Endothelial cell (in vitro differentiated cells): ENCODE results near the gene ZNF480. TPM values are rescaled to one million over a fixed set of nuclear protein-coding genes. Genes with fewer than 3 reads are reported as not detected.
A peak's percentile ranks its signal among the peaks of the same experiment; 100 is the strongest.

ENCODE experiments used
- DNase-seq: peaks from one replicate; pipeline ENCODE4 v3.0.0; 2021; ENCODE audit warnings: low spot score
- H3K27ac Mint-ChIP-seq: one replicate; pipeline ENCODE4 v1.8.0; 2021; ENCODE audit warnings: mixed read lengths, inconsistent platforms; ENCODE audit not compliant: unreplicated experiment
- H3K27me3 Mint-ChIP-seq: one replicate; pipeline ENCODE4 v1.8.0; 2021; ENCODE audit warnings: mild to moderate bottlenecking, moderate library complexity, mixed read lengths, inconsistent platforms; ENCODE audit not compliant: unreplicated experiment
- H3K36me3 Mint-ChIP-seq: one replicate; pipeline ENCODE4 v1.8.0; 2021; ENCODE audit warnings: mild to moderate bottlenecking, low read depth, mixed read lengths, inconsistent platforms; ENCODE audit not compliant: unreplicated experiment
- H3K4me1 Mint-ChIP-seq: one replicate; pipeline ENCODE4 v1.8.0; 2021; ENCODE audit warnings: mild to moderate bottlenecking, mixed read lengths, inconsistent platforms; ENCODE audit not compliant: unreplicated experiment
- H3K4me3 Mint-ChIP-seq: one replicate; pipeline ENCODE4 v1.8.0; 2021; ENCODE audit warnings: mild to moderate bottlenecking, mixed read lengths, inconsistent platforms; ENCODE audit not compliant: unreplicated experiment
- H3K9me3 Mint-ChIP-seq: one replicate; pipeline ENCODE4 v1.8.0; 2021; ENCODE audit warnings: mixed read lengths, inconsistent platforms; ENCODE audit not compliant: unreplicated experiment
- total RNA-seq: library from RNA; stranded (reverse); fragmentation: NEBNext Ultra II Directional; extraction: Animal tissue kit (Norgen Biotek cat#: 25700); gene quantifications from one replicate; pipeline ENCODE4 v1.2.1, GENCODE V29; 2021; ENCODE audit not compliant: unreplicated experiment
- TF ChIP-seq, protein P1 (sequence below): fragments of 200-600 bp; sonication (generic); IDR thresholded peaks from one replicate; pipeline ENCODE4 v1.5.0; 2021; ENCODE audit warnings: antibody characterized with exemption; ENCODE audit not compliant: unreplicated experiment

The ZNF480 gene
- total RNA-seq, 1 donor from 2014 or later, result 18.1 TPM

DNA sequence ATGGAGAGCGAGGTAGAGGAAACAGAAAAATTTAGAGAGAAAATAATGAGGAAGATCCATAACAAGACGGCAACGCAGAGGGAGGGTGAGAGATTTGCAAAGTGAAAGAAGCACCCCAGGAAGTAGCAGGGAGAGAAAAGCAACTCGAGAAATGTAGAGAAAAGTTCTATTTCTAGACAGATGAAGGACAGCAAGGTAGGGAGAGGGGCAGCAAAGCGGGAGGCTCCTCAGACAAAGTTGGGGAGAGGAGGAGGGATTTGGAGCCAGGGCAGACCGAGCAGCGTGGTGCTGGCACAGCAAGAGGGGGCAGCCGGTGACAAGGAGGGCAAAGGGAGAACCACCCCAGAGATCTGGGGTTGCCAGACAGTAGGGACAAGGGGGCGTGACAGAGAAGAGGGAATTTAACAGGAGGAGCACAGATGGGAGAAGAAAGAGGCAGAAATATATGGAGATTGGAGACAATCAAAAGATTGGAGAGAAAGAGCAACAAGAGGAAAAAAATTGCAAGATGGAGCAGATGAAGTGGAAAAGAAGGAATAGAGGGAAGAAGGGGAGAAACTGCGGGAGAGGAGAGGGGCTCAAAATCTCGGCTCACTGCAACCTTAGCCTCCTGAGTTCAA, 26.6 kb upstream of the ZNF480 start:
- Mint-ChIP-seq H3K27me3 (peaks cover 8% of the 10 kb centered on the region), H3K4me3 (peak overlapping the region; percentile 100), H3K36me3 (peaks cover 34% of the 10 kb centered on the region), H3K4me1 (peaks cover 15% of the 10 kb centered on the region), H3K9me3 (peaks cover 9% of the 10 kb centered on the region), H3K27ac (peak overlapping the region; percentile 100)
- TF ChIP-seq, protein P1, sequence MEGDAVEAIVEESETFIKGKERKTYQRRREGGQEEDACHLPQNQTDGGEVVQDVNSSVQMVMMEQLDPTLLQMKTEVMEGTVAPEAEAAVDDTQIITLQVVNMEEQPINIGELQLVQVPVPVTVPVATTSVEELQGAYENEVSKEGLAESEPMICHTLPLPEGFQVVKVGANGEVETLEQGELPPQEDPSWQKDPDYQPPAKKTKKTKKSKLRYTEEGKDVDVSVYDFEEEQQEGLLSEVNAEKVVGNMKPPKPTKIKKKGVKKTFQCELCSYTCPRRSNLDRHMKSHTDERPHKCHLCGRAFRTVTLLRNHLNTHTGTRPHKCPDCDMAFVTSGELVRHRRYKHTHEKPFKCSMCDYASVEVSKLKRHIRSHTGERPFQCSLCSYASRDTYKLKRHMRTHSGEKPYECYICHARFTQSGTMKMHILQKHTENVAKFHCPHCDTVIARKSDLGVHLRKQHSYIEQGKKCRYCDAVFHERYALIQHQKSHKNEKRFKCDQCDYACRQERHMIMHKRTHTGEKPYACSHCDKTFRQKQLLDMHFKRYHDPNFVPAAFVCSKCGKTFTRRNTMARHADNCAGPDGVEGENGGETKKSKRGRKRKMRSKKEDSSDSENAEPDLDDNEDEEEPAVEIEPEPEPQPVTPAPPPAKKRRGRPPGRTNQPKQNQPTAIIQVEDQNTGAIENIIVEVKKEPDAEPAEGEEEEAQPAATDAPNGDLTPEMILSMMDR, result no peak
- peak; percentile 5 for DNase-seq

DNA sequence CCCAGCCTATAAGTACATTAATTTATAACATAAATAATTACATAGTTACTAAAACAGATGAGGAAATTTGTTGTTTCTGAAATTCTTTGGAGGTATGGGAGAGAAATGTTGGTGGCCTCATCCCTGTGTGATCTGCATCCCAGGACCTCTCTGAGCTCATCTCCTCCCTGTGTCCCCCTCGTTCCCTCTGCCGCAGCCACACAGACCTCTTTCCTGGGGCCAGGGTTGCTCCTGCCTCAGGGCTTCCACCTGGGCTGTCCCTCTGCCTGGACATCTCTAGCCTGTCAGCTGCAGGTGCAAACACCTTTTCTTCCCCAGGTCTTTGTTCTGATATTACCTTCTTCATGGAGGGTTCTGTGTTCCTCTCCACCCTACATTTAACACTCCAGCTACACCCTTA, 23.7 kb upstream of the ZNF480 start:
- Mint-ChIP-seq H3K27me3 (peaks cover 8% of the 10 kb centered on the region), H3K4me1 (peaks cover 15% of the 10 kb centered on the region), H3K4me3 (peak overlapping the region; percentile 80), H3K27ac (no peak overlapping the region), H3K36me3 (peaks cover 34% of the 10 kb centered on the region), H3K9me3 (peaks cover 9% of the 10 kb centered on the region)
- TF ChIP-seq, protein P1, result no peak
- DNase-seq, result no peak

DNA sequence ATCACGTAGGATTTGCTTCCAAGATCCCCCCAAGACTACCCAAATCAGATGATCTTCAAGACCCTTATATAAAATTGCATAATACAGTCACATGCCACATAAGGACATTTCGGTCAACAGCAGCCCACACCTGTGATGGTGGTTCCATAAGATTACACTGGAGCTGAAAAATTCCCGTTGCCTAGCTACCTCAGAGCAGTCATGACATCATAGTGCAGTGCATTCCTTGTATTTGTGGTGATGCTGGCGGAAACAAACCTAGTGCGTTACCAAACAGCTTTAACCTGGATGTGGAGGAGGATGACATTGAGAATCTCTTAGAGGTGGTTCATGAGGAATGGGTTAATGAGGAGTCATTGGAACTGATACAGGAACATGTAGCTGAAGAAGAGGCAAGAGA, 22.8 kb upstream of the ZNF480 start:
- Mint-ChIP-seq H3K4me3 (peak overlapping the region; percentile 68), H3K27ac (no peak overlapping the region), H3K27me3 (peaks cover 7% of the 10 kb centered on the region), H3K9me3 (peaks cover 9% of the 10 kb centered on the region), H3K36me3 (peaks cover 41% of the 10 kb centered on the region), H3K4me1 (peaks cover 14% of the 10 kb centered on the region)
- DNase-seq, result no peak
- TF ChIP-seq, protein P1, result no peak

DNA sequence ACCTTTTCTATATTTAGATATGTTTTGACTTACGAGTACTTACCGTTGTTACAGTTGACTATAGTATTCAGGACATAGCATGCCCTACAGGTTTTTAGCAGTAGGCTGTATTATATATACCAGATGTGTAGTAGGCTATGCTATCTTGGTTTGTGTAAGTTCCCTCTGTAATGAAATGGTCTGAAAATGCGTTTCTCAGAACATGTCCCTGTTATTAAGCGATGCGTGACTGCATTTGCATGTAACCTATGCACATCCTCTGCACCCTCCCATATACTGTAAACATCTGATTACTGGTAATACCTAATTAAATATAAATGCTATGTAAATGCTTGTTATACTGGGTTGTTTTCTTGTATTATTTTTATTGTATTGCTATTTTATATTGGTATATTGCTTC, 21.0 kb upstream of the ZNF480 start:
- Mint-ChIP-seq H3K27me3 (no peaks in the 10 kb centered on the region), H3K9me3 (peaks cover 9% of the 10 kb centered on the region), H3K36me3 (peaks cover 33% of the 10 kb centered on the region), H3K4me3 (no peak overlapping the region), H3K4me1 (peaks cover 3% of the 10 kb centered on the region), H3K27ac (no peak overlapping the region)
- TF ChIP-seq, protein P1, result no peak
- no peak for DNase-seq

DNA sequence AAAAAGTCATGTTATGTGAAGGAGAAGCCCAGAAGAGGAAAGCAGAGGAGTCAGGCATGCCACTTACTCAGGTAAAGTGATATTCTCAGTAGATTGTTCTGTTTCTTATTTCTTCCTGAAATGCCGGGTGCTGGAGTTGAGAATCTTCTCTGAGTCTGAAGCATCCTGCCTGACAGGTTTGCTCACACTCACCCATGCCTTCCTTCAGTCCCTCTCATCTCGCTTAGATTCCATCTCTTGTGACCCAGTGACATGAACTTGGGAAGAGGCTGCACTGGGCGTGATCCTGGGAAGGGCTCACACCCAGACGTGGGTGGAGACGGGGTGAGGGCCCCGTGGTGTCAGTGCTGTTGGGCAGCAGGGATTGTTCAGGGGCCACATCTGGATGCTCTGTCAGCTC, 19.5 kb upstream of the ZNF480 start:
- Mint-ChIP-seq H3K27ac (no peak overlapping the region), H3K36me3 (peaks cover 25% of the 10 kb centered on the region), H3K4me1 (no peaks in the 10 kb centered on the region), H3K27me3 (no peaks in the 10 kb centered on the region), H3K4me3 (no peak overlapping the region), H3K9me3 (peaks cover 9% of the 10 kb centered on the region)
- TF ChIP-seq, protein P1, result no peak
- no peak for DNase-seq
